GM18517 (cell line): ENCODE data around the gene DNAJA3.

Experiments used
- ATAC-seq: cut with Tn5 transposase; IDR thresholded peaks from one replicate; pipeline ENCODE4 v1.9.1; 2021; ENCODE audit warnings: mild to moderate bottlenecking, moderate library complexity; ENCODE audit not compliant: unreplicated experiment

DNAJA3 gene

GRCh38 chr16:4428500-4428899 lies 2.8 kb downstream of the DNAJA3 start:
- no peak for ATAC-seq

DNA sequence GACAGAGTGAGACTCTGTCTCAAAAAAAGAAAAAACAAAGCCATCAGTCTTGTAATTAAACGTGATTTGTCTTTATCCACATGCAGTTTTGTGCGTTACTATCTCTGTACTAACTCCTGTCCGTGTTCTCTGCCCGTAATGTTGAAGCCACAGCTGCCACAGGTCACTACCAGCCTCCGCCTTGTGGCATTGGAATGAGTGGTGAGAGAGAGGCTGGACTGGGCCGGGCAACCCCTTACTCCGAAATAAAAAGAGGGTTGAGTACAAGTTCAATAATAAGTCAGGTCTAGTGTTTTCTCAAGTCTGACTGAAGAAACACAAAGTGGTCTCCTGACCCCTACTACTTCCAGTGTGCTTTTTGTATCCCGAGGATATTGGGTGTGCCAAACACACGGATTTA lies 5.4 kb downstream of the DNAJA3 start:
- ATAC-seq: no peak

- no peak for ATAC-seq
Observed at GRCh38 chr16:4433228-4433627, 7.6 kb downstream of the DNAJA3 start.

GRCh38 chr16:4433914-4434787 lies 8.5 kb downstream of the DNAJA3 start:
- no peak for ATAC-seq

DNA sequence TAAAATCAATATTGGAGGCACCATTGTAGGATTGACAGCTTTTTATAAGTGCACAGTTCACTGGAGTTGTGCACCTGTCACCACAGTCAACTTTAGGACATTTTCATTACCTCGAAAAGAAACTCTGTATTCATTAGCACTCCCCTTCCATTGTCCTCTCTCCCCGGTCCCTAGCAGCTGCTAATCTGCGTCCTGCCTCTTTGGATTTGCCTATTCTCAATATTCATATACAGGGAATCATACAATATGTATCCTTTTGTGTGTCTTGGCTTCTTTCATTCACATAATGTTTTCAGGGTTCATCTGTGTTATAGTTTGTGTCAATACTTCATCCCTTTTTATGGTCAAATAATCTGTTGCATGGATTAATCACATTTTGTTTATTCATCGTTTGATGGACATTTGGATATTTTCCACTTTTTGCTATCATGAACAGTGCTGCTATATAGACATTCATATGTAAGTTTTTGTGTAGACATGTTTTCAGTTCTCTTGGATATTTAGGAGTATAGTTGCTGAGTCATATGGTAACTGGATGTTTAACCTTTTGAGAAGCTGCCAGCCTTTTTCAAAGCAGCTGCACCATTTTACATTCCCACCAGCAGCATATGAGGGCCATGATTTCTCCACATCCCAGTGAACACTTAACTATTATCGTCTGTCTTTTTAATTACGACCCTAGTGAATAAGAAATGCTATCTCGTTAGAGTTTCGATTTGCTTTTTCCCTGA lies 9.8 kb downstream of the DNAJA3 start:
- no peak for ATAC-seq

DNA sequence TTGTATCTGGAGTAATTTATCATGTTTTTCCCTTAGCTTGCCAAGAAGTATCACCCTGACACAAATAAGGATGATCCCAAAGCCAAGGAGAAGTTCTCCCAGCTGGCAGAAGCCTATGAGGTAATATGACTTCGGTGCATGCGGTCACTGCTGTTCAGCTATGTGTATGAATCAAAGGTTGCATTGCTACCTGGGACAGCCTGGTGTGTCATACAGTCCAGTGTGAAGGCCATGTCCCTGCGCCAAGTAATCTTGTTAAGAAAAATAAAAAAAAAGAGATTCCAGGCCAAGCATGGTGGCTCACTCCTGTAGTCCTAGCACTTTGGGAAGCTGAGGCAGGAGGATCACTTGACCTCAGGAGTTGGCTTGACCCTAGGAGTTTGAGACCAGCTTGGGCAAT lies 11.7 kb downstream of the DNAJA3 start:
- ATAC-seq: no peak

GRCh38 chr16:4442371-4442770 lies 16.7 kb downstream of the DNAJA3 start:
- no peak for ATAC-seq

DNA sequence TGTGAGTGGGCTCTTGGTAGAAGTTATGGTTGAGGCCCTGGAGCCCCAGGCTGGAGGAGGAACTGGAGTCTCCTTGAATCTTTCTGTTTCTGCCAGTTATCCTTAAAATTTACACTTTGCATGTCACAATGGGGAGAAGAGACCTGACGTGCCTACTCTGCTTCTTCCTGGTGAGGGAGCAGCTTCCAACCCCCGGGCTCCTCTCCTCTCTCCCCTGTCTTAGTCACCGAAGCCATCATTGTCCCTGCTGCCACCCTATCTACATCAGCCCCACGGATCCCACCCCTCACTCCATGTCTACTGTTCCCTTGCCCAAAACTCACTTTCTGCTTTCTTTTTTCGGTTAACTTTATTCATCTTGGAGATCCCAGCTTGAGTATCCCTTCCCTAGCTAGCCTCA lies 17.6 kb downstream of the DNAJA3 start:
- ATAC-seq: no peak

DNA sequence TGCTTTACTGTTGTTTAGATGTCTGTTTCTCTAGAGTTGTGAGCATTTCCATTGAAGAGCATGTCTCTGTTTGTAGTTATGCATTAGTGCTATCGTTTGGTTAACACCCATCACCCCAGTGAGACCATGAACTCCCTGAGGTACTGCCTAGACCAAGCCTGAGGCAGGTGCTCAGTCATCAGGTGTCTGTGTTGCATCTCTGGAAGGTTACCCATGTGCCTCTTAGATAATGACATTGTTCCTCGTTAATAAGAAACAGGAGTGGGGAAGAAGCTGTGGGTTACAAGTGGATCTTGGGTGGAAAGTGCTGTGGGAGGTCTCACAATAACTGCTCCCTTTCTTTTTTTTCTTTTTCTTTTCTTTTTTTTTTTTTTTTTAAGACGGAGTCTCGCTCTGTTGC lies 18.3 kb downstream of the DNAJA3 start:
- no peak for ATAC-seq

DNA sequence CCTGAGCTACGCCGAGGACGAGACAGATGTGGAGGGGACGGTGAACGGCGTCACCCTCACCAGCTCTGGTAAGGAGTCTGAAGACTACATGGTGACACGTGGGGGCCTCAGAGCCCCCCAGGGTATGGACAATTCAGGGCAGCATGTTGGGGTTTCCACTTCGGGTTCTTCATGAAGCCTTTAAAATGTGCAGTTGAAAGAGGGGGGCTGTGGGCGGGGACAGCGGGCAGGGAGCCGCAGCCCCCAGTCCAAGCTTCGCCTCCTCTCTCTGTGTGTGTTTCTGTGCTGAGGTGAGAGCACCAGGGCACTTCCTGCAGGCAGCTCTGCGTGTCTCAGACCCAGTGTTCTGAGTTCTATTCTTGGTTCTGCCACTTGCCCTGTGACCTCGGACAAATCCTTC lies 24.8 kb downstream of the DNAJA3 start:
- no peak for ATAC-seq

- ATAC-seq: no peak
Observed at GRCh38 chr16:4450931-4451519, 25.4 kb downstream of the DNAJA3 start.

GRCh38 chr16:4452674-4453073 lies 27.0 kb downstream of the DNAJA3 start:
- ATAC-seq: no peak

- ATAC-seq: no peak
Observed at GRCh38 chr16:4454623-4455022, 29.0 kb downstream of the DNAJA3 start.

DNA sequence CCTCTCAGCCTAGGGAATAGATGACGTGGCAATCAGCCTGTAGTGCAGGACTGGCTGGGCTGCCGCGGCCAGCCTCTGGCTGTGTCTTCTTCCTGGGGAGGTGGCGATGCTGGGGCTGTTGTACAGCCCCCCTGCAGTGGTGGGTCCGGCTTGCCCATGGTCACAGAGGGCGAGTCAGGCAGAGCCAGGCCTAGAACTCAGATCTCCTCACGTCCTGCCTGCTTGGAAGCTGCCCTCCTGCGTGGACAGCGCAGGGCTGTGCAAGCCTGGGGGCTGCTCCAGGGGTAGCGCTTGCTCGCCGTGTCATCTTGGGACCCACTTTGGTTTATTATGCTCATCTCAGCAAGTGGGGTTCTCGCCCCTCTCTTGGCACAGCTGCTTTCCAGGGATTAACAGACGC lies 29.4 kb downstream of the DNAJA3 start:
- no peak for ATAC-seq

GRCh38 chr16:4455951-4456350 lies 30.3 kb downstream of the DNAJA3 start:
- ATAC-seq: no peak

GRCh38 chr16:4460936-4461249 lies 35.2 kb downstream of the DNAJA3 start:
- ATAC-seq: no peak

DNA sequence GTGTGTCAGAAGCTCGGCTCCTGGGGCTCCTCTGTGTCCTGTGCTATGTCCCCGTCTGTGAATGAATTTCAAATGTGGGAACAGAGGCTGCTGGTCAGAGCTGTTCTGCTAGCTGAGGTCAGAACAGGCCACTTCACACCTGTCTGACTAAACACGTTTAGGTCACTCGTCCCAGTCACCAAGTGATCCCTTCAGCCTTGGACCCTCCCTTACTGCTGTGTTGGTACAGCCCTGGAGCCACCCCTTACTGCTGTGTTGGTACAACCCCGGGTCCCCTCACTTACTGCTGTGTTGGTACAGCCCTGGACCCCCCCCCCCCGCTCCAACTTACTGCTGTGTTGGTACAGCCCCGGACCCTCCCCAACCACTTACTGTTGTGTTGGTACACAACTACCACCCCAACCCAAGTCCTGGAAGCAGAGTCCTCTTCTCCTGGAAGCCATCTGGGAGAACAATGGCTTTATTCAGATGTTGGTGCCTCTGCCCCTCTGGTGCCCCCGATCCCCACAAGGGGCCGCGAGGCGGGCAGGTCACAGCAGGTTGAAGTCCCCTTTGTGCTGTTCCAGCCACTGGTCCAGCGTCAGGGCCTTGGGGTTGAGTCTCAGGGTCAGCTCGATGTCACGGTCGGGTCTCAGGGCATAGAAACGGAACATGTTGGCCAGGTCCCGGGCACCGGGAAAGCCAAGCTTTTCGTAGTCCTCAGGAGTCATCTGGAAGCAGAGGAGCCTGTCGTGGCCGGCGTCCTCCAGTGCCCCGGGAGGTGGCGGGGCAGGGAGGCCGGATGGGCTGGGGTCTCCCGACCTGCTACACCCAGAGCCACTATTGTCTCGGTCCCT lies 35.8 kb downstream of the DNAJA3 start:
- no peak for ATAC-seq

DNA sequence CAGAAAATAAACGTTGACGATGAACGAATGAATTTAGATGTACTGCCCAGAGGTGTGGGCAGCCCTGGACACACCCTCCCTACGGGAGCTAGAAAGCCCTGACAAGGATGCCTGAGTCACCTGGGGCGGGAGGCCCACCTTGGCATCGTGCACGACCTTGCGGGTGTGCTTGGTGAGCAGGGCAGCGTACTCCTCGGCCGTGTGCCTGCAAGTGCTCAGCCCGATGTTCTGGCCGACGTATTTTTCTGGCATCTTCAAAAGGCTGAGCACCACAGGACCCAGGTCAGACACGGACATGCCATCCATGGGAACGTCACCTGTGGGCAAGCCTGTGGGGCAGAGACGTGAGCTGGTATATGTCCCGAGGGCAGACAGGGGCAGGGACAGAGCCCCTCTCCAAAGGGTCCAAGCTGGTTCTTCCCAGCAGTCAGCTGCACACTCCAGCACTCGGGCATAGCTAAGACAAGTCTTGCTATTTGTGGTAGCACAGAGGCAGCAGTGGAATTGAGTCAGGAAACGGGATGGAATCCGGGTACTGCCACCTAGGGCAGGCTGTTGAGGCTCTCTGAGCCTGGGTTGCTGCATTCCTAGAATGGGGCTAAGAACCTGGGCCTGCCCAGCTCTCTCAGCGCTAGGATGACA lies 38.0 kb downstream of the DNAJA3 start:
- no peak for ATAC-seq

DNA sequence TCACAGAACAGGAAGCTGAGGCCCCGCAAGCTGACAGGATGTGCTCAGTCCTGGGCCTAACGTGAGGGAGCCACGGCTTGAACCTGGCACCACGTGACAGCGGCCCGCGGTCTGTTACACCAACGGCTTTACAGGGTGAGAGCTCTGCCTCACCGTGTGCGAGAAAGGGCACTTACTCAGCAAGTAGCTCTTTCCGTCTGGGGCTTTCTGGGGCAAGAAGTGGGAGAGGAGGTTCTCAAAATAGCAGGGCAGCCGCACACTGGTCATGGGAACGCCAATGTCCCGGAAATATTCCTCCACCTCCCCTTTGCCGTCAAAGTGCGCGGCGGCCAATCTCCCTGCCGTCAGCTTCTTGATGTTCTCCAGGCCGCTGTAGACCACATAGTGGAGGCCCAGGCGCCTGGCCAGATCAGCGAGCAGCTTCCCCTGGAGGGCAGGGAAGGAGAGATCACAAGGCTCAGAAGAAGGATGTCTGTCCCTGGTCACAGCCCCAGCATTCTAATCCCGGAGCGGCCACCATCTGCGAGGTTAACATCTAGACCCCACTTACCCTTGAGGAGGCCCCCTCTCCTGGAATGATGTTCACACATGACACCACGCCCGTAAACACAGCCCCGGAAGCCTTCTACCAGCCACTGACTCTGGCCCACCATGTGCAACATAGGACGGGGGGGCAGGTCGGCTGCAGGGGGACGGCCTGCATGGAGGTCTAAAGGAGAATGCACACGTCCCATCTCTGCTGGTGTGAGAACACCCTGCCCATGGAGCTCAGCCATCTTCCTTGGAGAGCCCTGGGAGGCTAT lies 40.5 kb downstream of the DNAJA3 start:
- no peak for ATAC-seq

DNA sequence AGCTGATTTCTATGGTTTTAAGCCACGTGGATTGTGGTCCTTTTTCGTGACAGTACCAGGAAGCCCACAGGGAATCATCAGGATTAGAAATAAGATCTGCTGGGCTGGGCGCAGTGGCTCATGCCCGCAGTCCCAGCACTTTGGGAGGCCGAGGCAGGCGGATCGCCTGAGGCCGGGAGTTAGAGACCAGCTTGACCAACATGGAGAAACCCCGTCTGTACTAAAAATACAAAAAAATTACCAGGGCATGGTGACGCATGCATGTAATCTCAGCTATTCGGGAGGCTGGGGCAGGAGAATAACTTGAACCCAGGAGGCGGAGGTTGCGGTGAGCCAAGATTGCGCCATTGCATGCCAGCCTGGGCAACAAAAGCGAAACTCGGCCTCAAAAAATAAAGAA lies 42.2 kb downstream of the DNAJA3 start:
- no peak for ATAC-seq
